Measurements from ENCODE around the gene CISTR.
"Not testable (repeated sequence)": the region's sequence is repeated elsewhere in the genome, so short reads cannot be mapped to it uniquely, and the experiment has no call there.

CISTR gene

DNA sequence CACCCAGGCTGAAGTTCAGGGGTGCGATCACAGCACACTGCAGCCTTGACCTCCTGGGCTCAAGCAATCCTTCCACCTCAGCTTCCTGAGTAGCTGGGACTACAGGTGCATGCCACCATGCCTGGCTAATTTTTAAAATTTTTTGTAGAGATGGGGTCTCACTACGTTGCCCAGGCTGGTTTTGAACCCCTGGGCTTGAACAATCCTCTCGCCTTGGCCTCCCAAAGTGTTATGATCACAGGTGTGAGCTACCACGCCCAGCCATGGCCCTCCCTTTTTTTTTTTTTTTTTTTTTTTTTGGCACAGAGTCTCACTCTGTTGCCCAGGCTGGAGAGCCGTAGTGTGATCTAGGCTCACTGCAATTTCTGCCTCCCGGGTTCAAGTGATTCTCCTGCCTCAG is 33.2 kb downstream of the CISTR start:
- not testable (repeated sequence) for DNase-seq

DNA sequence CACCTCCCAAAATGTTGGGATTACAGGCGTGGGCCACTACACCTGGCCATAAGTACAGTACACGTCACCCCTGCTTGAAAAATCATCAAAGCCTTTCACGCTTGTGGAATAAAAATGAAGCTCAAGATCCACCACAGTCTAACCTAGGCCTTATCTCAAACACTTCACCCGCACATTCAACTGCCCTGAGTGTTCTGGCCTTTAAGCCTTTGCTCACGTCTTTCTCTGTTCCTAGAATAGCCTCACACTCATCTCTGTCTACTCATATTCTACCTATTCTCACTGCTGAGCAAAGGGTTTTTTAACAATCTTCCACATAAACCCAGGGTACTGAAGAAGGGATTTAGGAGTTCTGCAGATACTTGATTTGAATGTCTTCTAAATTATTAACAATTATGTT is 34.5 kb downstream of the CISTR start:
- no peak for DNase-seq

DNA sequence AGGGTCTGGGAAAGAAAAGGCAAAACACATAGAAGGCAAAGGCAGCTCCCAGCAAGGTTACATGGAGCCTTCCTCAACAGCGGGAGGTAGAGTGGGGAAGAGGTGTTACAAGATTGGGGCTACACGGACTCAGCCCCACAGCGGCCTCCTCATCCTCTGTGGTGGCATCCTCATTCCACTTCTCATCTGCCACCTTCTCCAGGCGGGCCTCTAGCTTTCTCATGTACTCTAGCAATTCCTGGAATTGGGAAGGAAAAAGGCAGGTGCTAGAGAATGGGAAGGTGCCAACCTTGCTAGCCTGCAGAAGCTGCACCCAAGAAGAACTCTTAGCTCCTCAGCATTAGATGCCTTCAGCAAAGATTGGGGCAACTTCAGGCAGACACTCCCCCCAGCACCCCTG is 37.8 kb downstream of the CISTR start:
- no peak for DNase-seq

DNA sequence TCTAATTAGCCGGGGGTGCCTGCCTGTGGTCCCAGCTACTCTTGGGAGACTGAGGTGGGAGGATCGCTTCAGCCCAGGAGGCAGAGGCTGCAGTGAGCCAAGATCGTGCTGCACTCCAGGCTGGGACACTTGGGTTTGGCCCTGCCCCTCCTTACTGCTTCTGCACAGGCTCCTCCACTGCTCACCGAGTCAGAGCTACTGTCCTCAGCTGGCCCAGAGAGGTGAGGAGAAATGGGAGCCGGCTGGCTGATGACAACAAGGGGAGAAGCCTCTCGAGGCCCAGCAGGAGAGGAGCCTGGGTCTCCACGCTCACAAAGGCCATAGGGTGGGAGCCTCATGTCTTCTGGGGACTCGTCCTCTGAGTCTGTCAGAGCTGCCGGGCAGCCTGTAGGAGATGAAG is 38.3 kb downstream of the CISTR start:
- DNase-seq, result no peak

DNA sequence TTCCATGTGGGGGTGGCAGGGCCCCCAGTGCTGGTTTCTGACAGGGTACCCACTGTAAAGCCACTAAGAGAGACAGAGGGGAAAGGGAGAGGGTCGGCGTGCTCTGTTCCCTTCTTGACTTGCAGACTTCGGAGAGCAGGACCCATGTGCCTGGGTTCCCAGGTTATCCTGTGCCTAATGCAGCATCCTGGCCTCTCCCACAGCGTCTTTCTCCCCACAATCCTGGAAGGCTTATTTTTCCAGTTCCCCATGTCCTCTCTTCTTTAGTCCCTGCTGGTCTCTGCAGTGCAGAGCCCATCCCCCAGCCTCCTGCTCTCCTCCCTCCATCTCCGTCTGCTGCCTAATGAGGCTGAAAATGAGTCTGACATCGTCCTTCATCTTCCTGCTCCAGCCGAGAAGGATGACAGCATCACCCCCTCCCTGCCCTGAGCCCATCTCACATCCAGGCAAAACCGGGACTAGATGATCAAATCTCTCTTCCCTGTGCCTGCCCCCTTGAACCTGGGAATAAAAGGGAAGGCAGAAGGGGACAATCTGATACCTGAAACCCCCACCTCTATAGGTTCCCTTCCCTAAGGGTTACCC is 39.6 kb downstream of the CISTR start:
- DNase-seq, result no peak

DNA sequence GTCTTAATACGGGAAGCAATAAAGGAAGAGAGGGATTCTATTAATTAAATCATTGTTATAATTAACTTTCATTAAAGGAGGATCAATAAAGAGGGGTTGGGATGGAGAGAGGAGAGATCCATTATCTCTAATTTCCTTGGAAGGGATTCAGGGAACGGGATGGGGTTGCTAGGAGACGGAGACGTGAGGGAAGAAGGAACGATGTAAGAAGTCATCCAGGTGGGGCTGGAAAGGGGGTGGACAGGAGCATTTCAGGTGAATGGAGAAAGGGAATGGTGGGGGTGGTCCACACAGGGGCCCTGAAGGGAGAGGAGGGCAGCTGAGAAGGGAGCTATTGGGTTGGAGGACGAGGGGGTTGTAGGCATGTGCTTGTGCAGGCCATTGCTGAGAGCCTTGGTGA is 41.7 kb downstream of the CISTR start:
- DNase-seq, result no peak

DNA sequence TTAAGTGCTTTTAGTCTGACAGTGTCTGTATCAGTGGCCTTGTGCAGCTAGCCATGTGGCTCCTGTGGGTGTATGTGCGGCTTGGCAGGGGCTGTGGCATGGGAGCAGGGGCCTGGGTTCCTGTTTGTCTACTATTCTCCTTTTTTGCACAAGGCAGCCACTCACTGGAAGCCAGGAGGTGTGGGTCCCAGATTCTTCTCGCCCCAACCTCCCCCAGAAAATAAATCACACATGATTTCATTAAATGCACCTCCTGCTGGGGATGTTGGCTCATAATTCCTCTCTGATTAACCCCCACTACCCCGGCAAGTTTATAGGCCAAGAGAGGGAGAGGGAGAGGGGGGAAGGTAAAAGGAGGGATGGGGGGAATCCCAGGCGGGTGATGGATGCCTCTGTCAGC is 42.1 kb downstream of the CISTR start:
- DNase-seq, result no peak

DNA sequence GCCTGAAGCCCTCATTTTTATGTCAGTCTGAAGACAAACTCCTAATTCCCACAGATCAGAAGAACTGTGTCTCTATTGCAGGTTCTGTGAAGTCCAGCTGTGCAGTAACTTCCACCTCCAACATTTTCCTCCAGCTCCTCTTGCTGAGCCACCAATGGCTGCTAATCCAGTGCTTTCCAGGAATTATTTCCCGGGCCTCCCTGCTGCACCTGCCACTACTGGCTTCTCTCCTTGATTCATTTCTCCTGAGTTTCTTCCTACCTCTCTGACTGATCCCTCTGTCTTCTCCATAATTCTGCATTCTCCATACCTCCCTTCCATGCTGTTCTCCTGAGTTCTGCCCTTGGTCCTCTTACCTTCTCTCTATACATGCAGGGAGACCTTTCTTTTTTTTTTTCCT is 45.7 kb downstream of the CISTR start:
- DNase-seq, result no peak

DNA sequence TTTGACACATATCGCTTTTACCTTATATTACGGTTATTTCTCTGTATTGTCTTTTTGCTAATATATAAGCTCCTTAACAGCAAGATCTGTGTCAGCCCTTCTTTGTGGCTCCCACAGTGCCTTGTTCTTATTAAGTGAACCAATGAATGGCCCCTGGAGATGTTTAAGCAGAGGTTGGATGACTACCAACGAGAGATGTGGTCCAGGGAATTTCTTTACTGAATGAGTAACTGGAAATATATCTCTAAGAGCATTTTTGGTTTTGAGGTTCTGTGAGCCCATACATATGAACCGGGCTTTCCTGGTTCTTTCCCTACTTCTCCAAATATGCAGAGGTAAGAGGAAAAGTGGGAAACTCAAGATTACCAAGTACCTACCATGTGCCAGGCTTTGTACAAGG is 48.0 kb downstream of the CISTR start:
- DNase-seq, result no peak

DNA sequence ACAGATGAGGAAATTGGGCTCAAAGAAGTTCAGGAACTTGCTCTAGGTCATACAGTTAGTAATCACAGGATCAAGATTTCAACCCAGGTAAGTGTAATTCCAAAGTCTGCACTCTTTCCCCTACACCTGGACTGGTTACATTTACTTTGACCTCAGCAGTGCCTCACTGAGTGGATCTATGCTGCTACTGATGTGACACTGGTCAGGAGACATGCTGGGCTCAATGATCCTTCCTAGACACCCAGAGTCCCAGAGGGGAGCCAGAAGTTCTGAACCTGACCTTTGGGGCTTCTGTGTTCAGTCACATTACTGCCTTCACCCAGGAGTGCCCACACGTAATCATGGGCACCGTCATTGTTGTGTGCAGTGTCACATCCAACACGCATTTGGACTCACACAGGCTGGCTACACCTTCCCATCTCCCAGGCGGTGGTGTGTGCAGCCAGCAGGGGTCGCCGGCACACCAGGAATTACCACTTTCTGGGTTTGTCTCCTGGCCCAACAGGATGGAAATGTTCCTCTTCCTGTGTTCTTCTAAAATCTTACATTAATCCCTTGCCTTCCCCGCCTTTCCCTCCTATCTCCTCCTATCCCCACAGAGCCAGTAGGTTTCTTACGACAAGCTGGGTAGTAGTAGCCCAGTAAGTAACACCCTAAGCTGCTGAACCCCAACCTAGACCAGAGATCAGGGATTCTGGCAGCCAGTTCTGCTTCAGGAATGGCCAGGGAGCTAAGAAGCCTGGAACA is 50.1 kb downstream of the CISTR start:
- DNase-seq, result peak; percentile 38 to 73

DNA sequence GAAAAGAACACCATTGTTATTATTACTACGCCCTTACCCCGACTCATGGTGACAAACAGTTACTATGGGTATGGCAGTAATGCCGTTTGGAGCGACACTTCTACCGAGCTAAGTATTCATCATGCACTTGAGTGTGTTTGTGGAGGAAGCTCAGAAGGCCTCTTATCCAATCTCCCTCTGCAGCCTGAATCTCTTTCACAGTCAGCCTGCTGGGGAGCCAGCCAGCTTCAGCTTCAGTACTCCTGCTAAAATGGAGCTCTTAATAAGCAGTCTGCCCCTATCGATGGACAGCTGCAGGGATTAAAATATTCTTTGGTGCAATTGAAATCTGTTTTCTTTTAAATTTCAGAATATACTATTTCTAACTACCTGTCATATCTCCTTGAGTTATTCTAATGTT is 51.2 kb downstream of the CISTR start:
- DNase-seq, result no peak

DNA sequence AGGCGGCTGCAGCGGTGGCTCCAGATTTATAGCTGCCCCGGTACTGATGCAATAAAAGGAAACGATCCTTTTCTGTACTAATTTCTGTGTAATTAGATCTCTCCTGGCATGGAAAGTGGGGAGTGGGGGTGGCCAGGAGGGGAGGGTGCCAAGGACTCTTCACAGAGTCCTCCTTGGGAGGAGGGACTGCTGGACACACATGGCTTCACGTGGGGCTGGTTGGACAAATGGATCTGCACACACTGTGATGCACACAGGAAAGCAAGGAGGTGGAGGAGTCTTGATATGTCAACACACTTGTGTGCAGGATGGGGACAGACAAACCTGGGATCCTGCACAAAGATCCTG is 52.1 kb downstream of the CISTR start:
- no peak for DNase-seq

DNA sequence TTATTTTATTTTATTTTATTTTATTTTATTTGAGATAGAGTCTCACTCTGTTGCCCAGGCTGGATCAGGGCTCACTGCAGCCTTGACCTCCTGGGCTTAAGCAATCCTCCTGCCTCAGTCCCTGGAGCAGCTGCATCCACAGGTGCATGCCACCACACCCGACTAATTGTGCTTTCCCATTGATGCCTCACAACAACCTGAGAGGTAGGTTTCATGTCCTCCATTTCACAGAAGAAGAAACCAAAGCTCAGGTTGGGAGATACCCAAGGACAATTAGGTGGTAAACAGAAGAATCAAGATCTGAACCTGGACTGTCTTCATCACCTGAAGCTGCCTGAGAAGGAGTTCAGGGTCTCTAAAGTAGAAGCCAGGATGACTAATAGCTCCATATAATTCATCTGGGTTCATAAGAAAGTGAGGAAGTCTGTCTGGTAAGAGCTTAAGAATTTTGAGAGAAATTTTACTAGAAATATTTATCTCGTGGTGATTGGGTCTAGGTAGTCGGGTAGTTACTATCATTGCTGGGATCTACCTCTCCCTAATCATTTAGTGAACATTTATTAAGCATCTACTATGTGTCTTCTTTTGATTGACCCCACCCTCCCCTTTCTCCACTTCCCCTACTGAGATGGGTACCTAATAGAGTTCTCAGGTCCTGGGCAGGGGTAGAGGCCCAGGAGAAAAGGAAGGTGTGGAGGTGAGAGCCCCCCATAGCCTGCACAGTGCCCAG is 52.7 kb downstream of the CISTR start:
- DNase-seq, result no peak

DNA sequence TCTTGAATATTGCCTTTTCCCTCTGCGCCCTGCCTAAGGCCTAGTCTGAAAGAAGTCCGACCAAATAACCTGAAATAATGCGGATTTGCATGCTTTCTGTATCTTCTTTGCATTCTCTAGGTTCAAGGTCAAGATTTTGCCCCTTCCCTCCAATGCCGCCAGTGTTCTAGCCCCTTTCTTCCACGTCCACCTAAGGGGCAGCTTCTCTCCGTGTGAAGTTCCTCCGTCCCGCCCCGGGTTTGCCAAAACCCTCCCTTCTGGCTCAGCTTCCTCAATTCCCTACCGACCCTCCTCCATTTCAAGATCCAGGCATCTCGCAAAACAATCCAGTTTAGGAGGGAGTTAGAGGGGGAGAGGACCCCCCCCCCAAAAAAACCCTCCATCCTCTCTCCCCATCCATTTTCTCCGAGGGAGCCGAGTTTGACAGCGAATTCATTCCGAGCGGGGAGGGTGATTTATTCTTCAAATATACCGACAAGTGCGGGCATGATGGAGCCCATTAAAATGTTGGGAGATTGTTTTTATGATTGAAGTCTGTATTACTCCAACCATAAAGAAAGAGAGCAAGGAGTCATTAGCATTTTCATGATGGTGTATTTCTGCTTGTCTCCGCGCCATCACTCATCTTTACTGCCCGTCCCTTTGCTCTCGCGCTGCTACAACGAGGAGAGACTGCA is 55.0 kb downstream of the CISTR start:
- DNase-seq, result no peak

Measured in inflammatory macrophage treated with lipopolysaccharide for 1 hour (primary cell).